Epithelial cell of esophagus (primary cell): ENCODE measurements around the gene PARP6.

ENCODE experiments used
- DNase-seq: peaks from one replicate; pipeline ENCODE4 v3.0.0; 2010; ENCODE audit warnings: low read depth
- H3K4me3 ChIP-seq: 2 replicates; pipeline ENCODE4 v1.5.1; 2011; ENCODE audit warnings: mild to moderate bottlenecking, low read length, control low read depth
- TF ChIP-seq, protein P1 (sequence below): IDR thresholded peaks from 2 replicates; pipeline ENCODE4 v1.5.1; 2011; ENCODE audit warnings: low read depth, mild to moderate bottlenecking, low read length, control low read depth, inconsistent platforms; ENCODE audit not compliant: insufficient read depth; ENCODE audit errors: missing control alignments

Gene PARP6

GRCh38 chr15:72313881-72314280, 41.5 kb upstream of the PARP6 start:
- no peak overlapping the region for H3K4me3 ChIP-seq
- no peak for DNase-seq
- TF ChIP-seq, protein P1, sequence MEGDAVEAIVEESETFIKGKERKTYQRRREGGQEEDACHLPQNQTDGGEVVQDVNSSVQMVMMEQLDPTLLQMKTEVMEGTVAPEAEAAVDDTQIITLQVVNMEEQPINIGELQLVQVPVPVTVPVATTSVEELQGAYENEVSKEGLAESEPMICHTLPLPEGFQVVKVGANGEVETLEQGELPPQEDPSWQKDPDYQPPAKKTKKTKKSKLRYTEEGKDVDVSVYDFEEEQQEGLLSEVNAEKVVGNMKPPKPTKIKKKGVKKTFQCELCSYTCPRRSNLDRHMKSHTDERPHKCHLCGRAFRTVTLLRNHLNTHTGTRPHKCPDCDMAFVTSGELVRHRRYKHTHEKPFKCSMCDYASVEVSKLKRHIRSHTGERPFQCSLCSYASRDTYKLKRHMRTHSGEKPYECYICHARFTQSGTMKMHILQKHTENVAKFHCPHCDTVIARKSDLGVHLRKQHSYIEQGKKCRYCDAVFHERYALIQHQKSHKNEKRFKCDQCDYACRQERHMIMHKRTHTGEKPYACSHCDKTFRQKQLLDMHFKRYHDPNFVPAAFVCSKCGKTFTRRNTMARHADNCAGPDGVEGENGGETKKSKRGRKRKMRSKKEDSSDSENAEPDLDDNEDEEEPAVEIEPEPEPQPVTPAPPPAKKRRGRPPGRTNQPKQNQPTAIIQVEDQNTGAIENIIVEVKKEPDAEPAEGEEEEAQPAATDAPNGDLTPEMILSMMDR: no peak

GRCh38 chr15:72313448-72313840, 41.1 kb upstream of the PARP6 start:
- H3K4me3 ChIP-seq: no peak overlapping the region
- TF ChIP-seq, protein P1: no peak
- DNase-seq: no peak

- no peak overlapping the region for H3K4me3 ChIP-seq
- DNase-seq: peak; percentile 67
- TF ChIP-seq, protein P1: peak; percentile 88
These were observed 40.5 kb upstream of the PARP6 start for GRCh38 chr15:72312605-72313447.

- no peak overlapping the region for H3K4me3 ChIP-seq
- TF ChIP-seq, protein P1: no peak
- no peak for DNase-seq
These were observed 34.7 kb upstream of the PARP6 start for GRCh38 chr15:72307026-72307425.

GRCh38 chr15:72306211-72306785, 33.9 kb upstream of the PARP6 start:
- TF ChIP-seq, protein P1: no peak
- H3K4me3 ChIP-seq: no peak overlapping the region
- peak; percentile 34 for DNase-seq

GRCh38 chr15:72304596-72304995, 32.2 kb upstream of the PARP6 start:
- DNase-seq: no peak

More at GRCh38 chr15:72304596-72304995, 32.2 kb upstream of the PARP6 start:
- H3K4me3 ChIP-seq: no peak overlapping the region
- TF ChIP-seq, protein P1: no peak
